Esophagus mucosa (tissue), 1 donor: ENCODE results near the gene MAB21L2. TPM values are rescaled to one million over a fixed set of nuclear protein-coding genes. Genes with fewer than 3 reads are reported as not detected.

Experiments used
- ATAC-seq: fragments of 200-7000 bp; cut with Tn5 transposase; one replicate; pipeline ENCODE4 v1.9.1; 2020
- total RNA-seq: library from RNA; stranded (reverse); gene quantifications from one replicate; pipeline ENCODE4 v1.2.4, GENCODE V29; 2023
- donor health status: DM: yes; HTN: yes; CAD: no.

MAB21L2 gene
- total RNA-seq, 1 donor from 2014 or later, result not detected

GRCh38 chr4:150619042-150619441, 37.1 kb downstream of the MAB21L2 start:
- no peak for ATAC-seq

- no peak for ATAC-seq
Observed at GRCh38 chr4:150624055-150624454, 42.1 kb downstream of the MAB21L2 start.

DNA sequence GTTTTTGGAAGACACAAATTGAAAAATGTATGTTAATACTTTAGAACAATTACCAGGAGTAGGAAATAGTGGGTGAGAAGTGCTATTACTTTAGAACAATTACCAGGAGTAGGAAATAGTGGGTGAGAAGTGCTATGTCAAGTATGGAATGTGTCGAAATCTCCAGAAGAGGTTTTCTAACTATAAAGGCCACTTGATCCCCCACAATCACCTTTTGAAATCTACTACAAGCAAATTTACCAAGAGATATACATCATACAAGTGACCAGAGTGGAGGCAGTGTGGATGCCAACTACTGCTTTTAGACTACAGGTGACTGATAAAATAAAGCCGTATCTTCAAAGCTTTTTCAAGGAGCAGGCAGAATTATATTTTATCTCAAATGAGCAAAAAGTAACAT, 43.1 kb downstream of the MAB21L2 start:
- no peak for ATAC-seq

DNA sequence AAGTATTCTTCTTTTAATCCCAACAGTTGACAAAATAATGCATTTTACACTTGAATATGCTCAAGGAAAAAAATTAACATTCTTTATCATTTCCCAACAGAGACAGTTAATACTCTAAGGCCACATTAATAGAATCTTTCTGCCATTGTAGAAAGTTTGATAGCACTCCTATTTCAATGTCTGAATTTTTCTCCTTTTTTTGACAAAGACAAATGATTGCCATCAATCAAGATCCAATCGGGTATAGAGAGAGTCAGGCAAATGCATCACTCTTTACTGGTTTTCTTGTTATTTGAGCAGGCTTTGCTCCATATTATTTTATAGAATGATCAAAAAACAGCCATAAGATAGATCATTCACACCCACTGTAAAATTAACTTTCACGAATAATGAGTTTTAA, 46.1 kb downstream of the MAB21L2 start:
- ATAC-seq, result no peak

DNA sequence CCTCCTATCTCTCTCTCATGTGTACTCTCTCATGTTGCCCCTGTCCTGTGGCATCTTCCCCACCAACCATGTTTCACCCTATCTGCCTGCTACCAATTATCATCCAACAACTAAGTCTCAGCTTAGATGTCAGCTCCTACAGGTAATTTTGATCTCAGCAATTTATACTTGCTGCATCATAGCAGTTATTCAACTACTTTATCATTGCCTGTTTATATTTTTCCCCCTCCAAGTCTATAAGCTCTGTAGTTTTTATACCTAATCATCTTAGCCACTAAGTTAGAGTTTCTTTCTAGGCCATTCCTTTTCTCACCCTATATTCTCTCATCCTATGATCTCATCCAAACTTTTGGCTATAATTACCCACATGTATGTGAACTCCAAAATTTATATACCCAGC, 50.7 kb downstream of the MAB21L2 start:
- ATAC-seq, result no peak
